H1 (cell line): ENCODE data around the gene MROH2A. TPM values are rescaled to one million over a fixed set of nuclear protein-coding genes. Genes with fewer than 3 reads are reported as not detected.

Experiments used
- CTCF ChIA-PET: fragments of 300-600 bp; sonication (Branson Sonifier 250); formaldehyde crosslinking; loops from one replicate; lab custom pipeline; 2021; ENCODE audit not compliant: partially characterized antibody; lab: Charles Lee
- POLR2A ChIA-PET: fragments of 300-600 bp; sonication (Branson Sonifier 250); formaldehyde crosslinking; loops from one replicate; lab custom pipeline; 2021; ENCODE audit warnings: inconsistent platforms; ENCODE audit not compliant: partially characterized antibody; lab: Charles Lee
- DNase-seq, 2 experiments: peaks; one replicate each; pipeline versions ENCODE4 v3.0.0 to v3.0.0-alpha.2; 2010 to 2022; ENCODE audit warnings: low spot score in 2 of 2, low read depth in 1 of 2, mixed read lengths in 1 of 2
- FAIRE-seq: peaks from 2 replicates; lab custom pipeline; 2011; peaks lifted over from hg19 to GRCh38; lab: Jason Lieb, UNC
- H2AFZ ChIP-seq: 2 replicates; pipeline ENCODE4 v1.8.1; 2012; ENCODE audit warnings: low read length, inconsistent platforms
- H2AK5ac ChIP-seq: 2 replicates; pipeline ENCODE4 v1.6.1; 2013; ENCODE audit warnings: low read depth, low read length
- H2BK120ac ChIP-seq: replicated peaks from 2 replicates; pipeline ENCODE3; 2013; ENCODE audit warnings: low read depth, low read length, inconsistent platforms
- H2BK12ac ChIP-seq: 2 replicates; pipeline ENCODE4 v1.6.1; 2013; ENCODE audit warnings: low read depth, low read length
- H2BK15ac ChIP-seq: 2 replicates; pipeline ENCODE4 v1.6.1; 2013; ENCODE audit warnings: low read length
- H2BK20ac ChIP-seq: 2 replicates; pipeline ENCODE4 v1.6.1; 2013; ENCODE audit warnings: low read length
- H2BK5ac ChIP-seq: 2 replicates; pipeline ENCODE4 v1.6.1; 2013; ENCODE audit warnings: low read depth, low read length
- H3K14ac ChIP-seq: 2 replicates; pipeline ENCODE4 v1.6.1; 2013; ENCODE audit warnings: inconsistent platforms; ENCODE audit not compliant: insufficient read length
- H3K18ac ChIP-seq: 2 replicates; pipeline ENCODE4 v1.6.1; 2013; ENCODE audit warnings: low read length; ENCODE audit errors: extremely low read depth
- H3K23ac ChIP-seq: 2 replicates; pipeline ENCODE4 v1.6.1; 2013; ENCODE audit warnings: inconsistent platforms; ENCODE audit not compliant: insufficient read length
- H3K23me2 ChIP-seq: 2 replicates; pipeline ENCODE4 v1.6.1; 2013; ENCODE audit warnings: low read depth, low read length
- H3K27ac ChIP-seq: 2 replicates; pipeline ENCODE4 v1.6.1; 2011; ENCODE audit warnings: low read depth, low read length, inconsistent platforms
- H3K27me3 ChIP-seq, 4 experiments: replicated peaks in 1 of 4; 1 replicate in 1 of 4; 2 replicates in 3 of 4; pipeline versions ENCODE4 v1.6.1 to v1.8.1; 2011 to 2013; ENCODE audit warnings: low read length in 3 of 4, mild to moderate bottlenecking in 3 of 4, inconsistent platforms in 2 of 4, mixed read lengths in 2 of 4, moderate library complexity in 1 of 4; ENCODE audit not compliant: control insufficient read depth in 3 of 4, insufficient read depth in 3 of 4; ENCODE audit errors: extremely low read depth in 1 of 4
- H3K36me3 ChIP-seq, 4 experiments: 2 replicates each; pipeline versions ENCODE4 v1.6.1 to v1.8.1; 2011 to 2013; ENCODE audit warnings: mild to moderate bottlenecking in 4 of 4, low read length in 3 of 4, moderate library complexity in 2 of 4, control low read depth in 1 of 4, inconsistent platforms in 1 of 4; ENCODE audit not compliant: insufficient read depth in 4 of 4, control insufficient read depth in 2 of 4
- H3K4ac ChIP-seq: replicated peaks from 2 replicates; pipeline ENCODE3; 2013; ENCODE audit warnings: low read length, low read depth, mixed read lengths, inconsistent platforms; ENCODE audit not compliant: insufficient read length
- H3K4me1 ChIP-seq, 4 experiments: replicated peaks in 1 of 4; 1 replicate in 1 of 4; 2 replicates in 3 of 4; pipeline versions ENCODE4 v1.6.1 to v1.8.1; 2011 to 2013; ENCODE audit warnings: low read length in 3 of 4, inconsistent platforms in 2 of 4, mixed read lengths in 1 of 4; ENCODE audit not compliant: insufficient read depth in 4 of 4, control insufficient read depth in 3 of 4
- H3K4me2 ChIP-seq, 2 experiments: 2 replicates each; pipeline versions ENCODE4 v1.6.1 to v1.8.1; 2011 to 2013; ENCODE audit warnings: low read depth in 2 of 2, low read length in 2 of 2, control low read depth in 1 of 2, inconsistent platforms in 1 of 2, mild to moderate bottlenecking in 1 of 2; ENCODE audit not compliant: insufficient read depth in 1 of 2
- H3K4me3 ChIP-seq, 4 experiments: fragments of 200-600, 300-600 bp in 1 of 4; sonication (generic), shearing (Covaris generic), sonication (Bioruptor Twin) in 1 of 4; 2 replicates each; pipeline versions ENCODE4 v1.5.1 to v1.8.1; 2011 to 2016; ENCODE audit warnings: low read length in 4 of 4, low read depth in 3 of 4, control low read depth in 2 of 4, inconsistent platforms in 2 of 4, mild to moderate bottlenecking in 2 of 4, mixed read lengths in 1 of 4, moderate library complexity in 1 of 4; ENCODE audit not compliant: insufficient read depth in 2 of 4; ENCODE audit errors: extremely low read depth in 1 of 4
- H3K56ac ChIP-seq: replicated peaks from 2 replicates; pipeline ENCODE3; 2013; ENCODE audit warnings: low read depth, mild to moderate bottlenecking, mixed read lengths, low read length, inconsistent platforms; ENCODE audit not compliant: insufficient read length
- H3K79me1 ChIP-seq: 2 replicates; pipeline ENCODE4 v1.6.1; 2013; ENCODE audit warnings: low read depth, low read length, control low read depth
- H3K79me2 ChIP-seq, 2 experiments: 2 replicates each; pipeline versions ENCODE4 v1.6.1 to v1.8.1; 2012 to 2013; ENCODE audit warnings: low read length in 2 of 2, mild to moderate bottlenecking in 2 of 2, inconsistent platforms in 1 of 2; ENCODE audit not compliant: insufficient read depth in 2 of 2, control insufficient read depth in 1 of 2
- H3K9ac ChIP-seq, 4 experiments: replicated peaks in 1 of 4; 1 replicate in 1 of 4; 2 replicates in 3 of 4; pipeline versions ENCODE4 v1.6.1 to v1.8.1; 2011 to 2013; ENCODE audit warnings: low read depth in 3 of 4, low read length in 3 of 4, control low read depth in 2 of 4, mild to moderate bottlenecking in 2 of 4, moderate library complexity in 2 of 4, inconsistent platforms in 1 of 4; ENCODE audit errors: extremely low read depth in 1 of 4
- H3K9me3 ChIP-seq, 2 experiments: 2 replicates each; pipeline versions ENCODE4 v1.6.1 to v1.8.1; 2012 to 2013; ENCODE audit warnings: mild to moderate bottlenecking in 2 of 2, moderate library complexity in 2 of 2, control low read depth in 1 of 2, inconsistent platforms in 1 of 2, low read depth in 1 of 2, low read length in 1 of 2, mixed read lengths in 1 of 2; ENCODE audit not compliant: insufficient read depth in 2 of 2
- H4K20me1 ChIP-seq, 2 experiments: replicated peaks in 1 of 2; 2 replicates each; pipeline versions ENCODE3 to v1.8.1; 2011 to 2013; ENCODE audit warnings: inconsistent platforms in 2 of 2, low read length in 2 of 2, mild to moderate bottlenecking in 1 of 2; ENCODE audit not compliant: insufficient read depth in 2 of 2, control insufficient read depth in 1 of 2
- H4K5ac ChIP-seq: 2 replicates; pipeline ENCODE4 v1.6.1; 2013; ENCODE audit warnings: low read length, low read depth, mixed read lengths, inconsistent platforms; ENCODE audit not compliant: insufficient read length
- H4K8ac ChIP-seq: 2 replicates; pipeline ENCODE4 v1.8.0; 2013; ENCODE audit warnings: mild to moderate bottlenecking, moderate library complexity, low read length, inconsistent platforms; ENCODE audit not compliant: insufficient read depth; ENCODE audit errors: extremely low read depth
- H4K91ac ChIP-seq: replicated peaks from 2 replicates; pipeline ENCODE3; 2013; ENCODE audit warnings: low read length, mixed read lengths, inconsistent platforms; ENCODE audit not compliant: insufficient read length
- BCL11A ChIP-seq, 2 experiments: IDR thresholded peaks; one replicate each; pipeline ENCODE4 v1.6.1; 2011; ENCODE audit warnings: low read depth in 2 of 2, low read length in 2 of 2, mild to moderate bottlenecking in 2 of 2
- CBX8 ChIP-seq: fragments of 300-800, 300-1000 bp; sonication (generic); IDR thresholded peaks from 2 replicates; pipeline ENCODE4 v1.7.1; 2016; ENCODE audit warnings: low read depth, low read length, borderline replicate concordance
- CEBPB ChIP-seq: IDR thresholded peaks from 2 replicates; pipeline ENCODE4 v1.6.1; 2012; ENCODE audit warnings: low read depth, low read length
- CHD1 ChIP-seq: IDR thresholded peaks from 2 replicates; pipeline ENCODE4 v1.6.1; 2012; ENCODE audit warnings: low read depth, low read length, improper control_type of control experiment
- CHD2 ChIP-seq: IDR thresholded peaks from 2 replicates; pipeline ENCODE4 v1.6.1; 2012; ENCODE audit warnings: low read length, improper control_type of control experiment
- CTBP2 ChIP-seq: IDR thresholded peaks from 2 replicates; pipeline ENCODE4 v1.7.0; 2011; ENCODE audit warnings: borderline replicate concordance, mild to moderate bottlenecking, moderate library complexity, mixed read lengths, low read length; ENCODE audit not compliant: insufficient read depth, insufficient read length
- RFX5 ChIP-seq: IDR thresholded peaks from 2 replicates; pipeline ENCODE4 v1.6.1; 2011; ENCODE audit warnings: low read depth, low read length, improper control_type of control experiment, borderline replicate concordance
- SIRT6 ChIP-seq: IDR thresholded peaks from one replicate; pipeline ENCODE4 v1.7.1; 2012; ENCODE audit warnings: low read length, inconsistent platforms
- YY1 ChIP-seq: IDR thresholded peaks from 2 replicates; pipeline ENCODE4 v1.6.1; 2011; ENCODE audit warnings: low read depth, mild to moderate bottlenecking, low read length
- WGBS, 2 experiments: shearing (Covaris generic) in 1 of 2; methylation state at CpG; one replicate each; pipeline versions ENCODE4 v1.1.6 to v1.1.7; 2013 to 2015; ENCODE audit warnings: low lambda C conversion rate in 2 of 2, mixed read lengths in 2 of 2, inconsistent platforms in 1 of 2, low coverage in 1 of 2, missing lambda C conversion rate in 1 of 2; ENCODE audit not compliant: insufficient replicate concordance in 2 of 2, insufficient coverage in 1 of 2, insufficient read length in 1 of 2; ENCODE audit errors: extremely low coverage in 1 of 2, missing lambda C conversion rate in 1 of 2; 5-methylcytosine and 5-hydroxymethylcytosine counted together
- polyA plus RNA-seq, 7 experiments: library from polyadenylated mRNA; depleted of rRNA in 3 of 7; stranded (reverse) in 5 of 7; unstranded in 2 of 7; fragments of >200 nt in 5 of 7; fragments of 200-250 nt in 2 of 7; gene quantifications; 1 replicate in 5 of 7; 2 replicates in 1 of 7; 4 replicates in 1 of 7; pipeline versions ENCODE4 v1.2.1 to v1.2.3, GENCODE V29; 2011 to 2013; ENCODE audit warnings: missing spikeins in 2 of 7, mixed read lengths in 2 of 7
- total RNA-seq: library from RNA; stranded (reverse); fragmentation: NEBNext Ultra II Directional; extraction: Animal tissue kit (Norgen Biotek cat#: 25700); gene quantifications from 2 replicates; pipeline ENCODE4 v1.2.1, GENCODE V29; 2021

MROH2A gene
- total and polyA plus RNA-seq, 2 of the 8 experiments (the other 6 are each of a cell fraction or from before 2014, with no cell fraction given): not detected

GRCh38 chr2:233766416-233766815, 11.7 kb upstream of the MROH2A start:
- POLR2A ChIA-PET: no interaction called here
- 84% methylated on average over 3 of the region's 4 CpGs; no CpG with 5 or more reads in 1 of the 2 experiments for WGBS, 2 experiments

More at GRCh38 chr2:233766416-233766815, 11.7 kb upstream of the MROH2A start:
- Histone ChIP-seq H3K9ac (no peak overlapping the region), H2BK120ac (no peak overlapping the region), H3K14ac (no peak overlapping the region), H4K5ac (no peak overlapping the region), H3K56ac (no peak overlapping the region), H3K4ac (no peak overlapping the region), H3K4me3 (no peak overlapping the region), H3K23ac (no peak overlapping the region), H3K18ac (no peak overlapping the region), H3K36me3 (no peaks in the 10 kb centered on the region), H3K79me2 (no peaks in the 10 kb centered on the region), H2BK15ac (no peak overlapping the region), H2AK5ac (no peak overlapping the region)
- DNase-seq: no peak
- TF ChIP-seq CTBP2: no peak
- TF ChIP-seq CHD2: no peak
- TF ChIP-seq CEBPB: no peak
- TF ChIP-seq YY1: no peak
- TF ChIP-seq CBX8: no peak
- TF ChIP-seq RFX5: no peak
- no peak for TF ChIP-seq BCL11A (IDR thresholded peaks at IDR 0.05; ENCODE audit: low read depth in 2 of 2, low read length in 2 of 2)
- TF ChIP-seq CHD1: no peak
- TF ChIP-seq SIRT6: no peak
- TF ChIP-seq, all 59 proteins: peak for 0
- H4K91ac ChIP-seq: no peak overlapping the region
- H3K23me2 ChIP-seq: peaks cover 2% of the 10 kb centered on the region; the same call in 1 of the 2 replicates
- H2BK5ac ChIP-seq: no peak overlapping the region
- no peaks in the 10 kb centered on the region for H3K79me1 ChIP-seq
- CTCF ChIA-PET: interaction anchor here (0.6 kb wide), 1 partner anchor 162 kb away, joined by 3 read pairs; no protein-coding TSS in a partner anchor
- H3K9me3 ChIP-seq: 0 out of 4 replicates have a peak, but pooled peaks cover 0 to 4% of the 10 kb centered on the region in 2 experiments
- no peaks in the 10 kb centered on the region for H3K27me3 ChIP-seq
- H4K8ac ChIP-seq: no peak overlapping the region
- H3K4me2 ChIP-seq: no peak overlapping the region
- H2BK12ac ChIP-seq: no peak overlapping the region
- no peak overlapping the region for H3K27ac ChIP-seq
- no peaks in the 10 kb centered on the region; a peak in 1 of 7 replicates for H3K4me1 ChIP-seq
- H2AFZ ChIP-seq: no peak overlapping the region
- no peak for FAIRE-seq
- H4K20me1 ChIP-seq: no peaks in the 10 kb centered on the region
- H2BK20ac ChIP-seq: no peak overlapping the region
